ENCODE data around the gene GOLIM4.
A peak's percentile ranks its signal among the peaks of the same experiment; 100 is the strongest.

The GOLIM4 gene

GRCh38 chr3:168047936-168048335 lies 47.8 kb downstream of the GOLIM4 start:
- in situ Hi-C loops (cut with HindIII; ENCODE audit: low pct_ligation_motif_present, low sequenced_read_pairs): no loop called here
- H3K27ac ChIP-seq: no peak overlapping the region
- H3K27me3 ChIP-seq (replicated peaks): no peaks in the 10 kb centered on the region
- H3K36me3 ChIP-seq (replicated peaks): peaks cover 2% of the 10 kb centered on the region
- DNase-seq: no peak
- no peak overlapping the region for H3K4me3 ChIP-seq (ENCODE audit: low read depth, low read length)
- TF ChIP-seq, protein P1, sequence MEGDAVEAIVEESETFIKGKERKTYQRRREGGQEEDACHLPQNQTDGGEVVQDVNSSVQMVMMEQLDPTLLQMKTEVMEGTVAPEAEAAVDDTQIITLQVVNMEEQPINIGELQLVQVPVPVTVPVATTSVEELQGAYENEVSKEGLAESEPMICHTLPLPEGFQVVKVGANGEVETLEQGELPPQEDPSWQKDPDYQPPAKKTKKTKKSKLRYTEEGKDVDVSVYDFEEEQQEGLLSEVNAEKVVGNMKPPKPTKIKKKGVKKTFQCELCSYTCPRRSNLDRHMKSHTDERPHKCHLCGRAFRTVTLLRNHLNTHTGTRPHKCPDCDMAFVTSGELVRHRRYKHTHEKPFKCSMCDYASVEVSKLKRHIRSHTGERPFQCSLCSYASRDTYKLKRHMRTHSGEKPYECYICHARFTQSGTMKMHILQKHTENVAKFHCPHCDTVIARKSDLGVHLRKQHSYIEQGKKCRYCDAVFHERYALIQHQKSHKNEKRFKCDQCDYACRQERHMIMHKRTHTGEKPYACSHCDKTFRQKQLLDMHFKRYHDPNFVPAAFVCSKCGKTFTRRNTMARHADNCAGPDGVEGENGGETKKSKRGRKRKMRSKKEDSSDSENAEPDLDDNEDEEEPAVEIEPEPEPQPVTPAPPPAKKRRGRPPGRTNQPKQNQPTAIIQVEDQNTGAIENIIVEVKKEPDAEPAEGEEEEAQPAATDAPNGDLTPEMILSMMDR (IDR thresholded peaks at IDR 0.05; ENCODE audit: low read depth, low read length, missing control alignments): no peak

DNA sequence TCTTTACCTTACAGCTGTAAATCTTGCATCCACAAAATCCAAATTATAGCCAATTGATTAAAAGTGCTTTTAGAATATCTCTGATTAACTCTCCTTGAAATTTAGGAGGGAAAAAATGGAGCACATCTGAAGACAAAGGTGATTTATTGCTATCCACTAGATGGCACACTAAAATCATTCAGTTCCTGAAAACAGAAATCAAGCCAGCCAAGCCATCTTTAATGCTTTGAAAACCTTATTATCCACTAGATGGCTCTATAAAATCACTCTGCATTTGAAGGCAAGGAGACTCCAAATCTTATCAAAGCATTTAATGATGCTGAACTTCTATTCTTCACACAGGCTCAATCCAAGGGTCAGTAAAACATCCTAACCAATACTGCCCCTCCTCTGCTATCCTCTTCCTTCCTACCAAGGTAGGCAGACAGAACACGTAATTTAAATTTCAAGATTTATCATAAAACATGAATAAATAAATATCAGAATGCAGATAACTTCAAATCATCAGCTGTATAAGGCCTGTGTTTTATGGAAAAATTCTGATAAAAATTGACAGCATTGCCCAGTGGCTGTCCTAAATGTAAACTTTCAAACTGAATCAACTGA lies 48.4 kb downstream of the GOLIM4 start:
- DNase-seq: peak; percentile 64
- peaks cover 8% of the 10 kb centered on the region for H3K36me3 ChIP-seq (replicated peaks)
- no peaks in the 10 kb centered on the region for H3K27me3 ChIP-seq (replicated peaks)
- TF ChIP-seq, protein P1 (IDR thresholded peaks at IDR 0.05; ENCODE audit: low read depth, low read length, missing control alignments): peak; percentile 66
- in situ Hi-C loops (cut with HindIII; ENCODE audit: low pct_ligation_motif_present, low sequenced_read_pairs): no loop called here
- H3K4me3 ChIP-seq (ENCODE audit: low read depth, low read length): no peak overlapping the region
- H3K27ac ChIP-seq: no peak overlapping the region

DNA sequence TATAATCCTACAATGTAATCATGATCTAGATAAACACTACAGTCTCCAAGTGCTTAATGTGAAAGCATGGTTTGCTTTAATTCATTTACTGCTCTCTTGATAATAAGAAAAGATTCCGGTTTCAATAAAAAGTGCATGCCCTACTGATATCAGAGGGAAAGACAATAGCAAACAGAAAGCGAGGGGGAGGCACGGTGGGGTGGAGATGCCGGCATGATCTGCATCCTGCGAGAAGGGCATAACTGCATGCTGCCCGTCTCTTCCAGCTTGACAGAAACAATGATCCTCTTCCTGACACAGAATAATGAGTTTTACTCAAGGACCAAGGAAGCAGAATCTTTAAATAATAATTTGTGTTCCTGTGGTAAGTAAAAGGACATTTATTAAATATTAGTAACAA lies 51.7 kb downstream of the GOLIM4 start:
- no peak overlapping the region for H3K27ac ChIP-seq
- TF ChIP-seq, protein P1 (IDR thresholded peaks at IDR 0.05; ENCODE audit: low read depth, low read length, missing control alignments): no peak
- in situ Hi-C loops (cut with HindIII; ENCODE audit: low pct_ligation_motif_present, low sequenced_read_pairs): no loop called here
- H3K36me3 ChIP-seq (replicated peaks): peaks cover 14% of the 10 kb centered on the region
- no peak overlapping the region for H3K4me3 ChIP-seq (ENCODE audit: low read depth, low read length)
- no peak for DNase-seq
- H3K27me3 ChIP-seq (replicated peaks): no peaks in the 10 kb centered on the region

GRCh38 chr3:168040607-168041208 lies 55.0 kb downstream of the GOLIM4 start:
- Histone ChIP-seq H3K36me3 (replicated peaks) (peaks cover 17% of the 10 kb centered on the region), H3K27ac (no peak overlapping the region), H3K27me3 (replicated peaks) (no peaks in the 10 kb centered on the region), H3K4me3 (ENCODE audit: low read depth, low read length) (no peak overlapping the region)
- TF ChIP-seq, protein P1 (IDR thresholded peaks at IDR 0.05; ENCODE audit: low read depth, low read length, missing control alignments): peak; percentile 82
- in situ Hi-C loops (cut with HindIII; ENCODE audit: low pct_ligation_motif_present, low sequenced_read_pairs): no loop called here
- DNase-seq: peak; percentile 39

- TF ChIP-seq, protein P1 (IDR thresholded peaks at IDR 0.05; ENCODE audit: low read depth, low read length, missing control alignments): no peak
- H3K36me3 ChIP-seq (replicated peaks): peaks cover 14% of the 10 kb centered on the region
- in situ Hi-C loops (cut with HindIII; ENCODE audit: low pct_ligation_motif_present, low sequenced_read_pairs): no loop called here
These were observed 58.7 kb downstream of the GOLIM4 start for GRCh38 chr3:168037020-168037419.

GRCh38 chr3:168036619-168037018 lies 59.1 kb downstream of the GOLIM4 start:
- no peaks in the 10 kb centered on the region for H3K27me3 ChIP-seq (replicated peaks)
- TF ChIP-seq, protein P1 (IDR thresholded peaks at IDR 0.05; ENCODE audit: low read depth, low read length, missing control alignments): no peak
- H3K4me3 ChIP-seq (ENCODE audit: low read depth, low read length): no peak overlapping the region
- no peak overlapping the region for H3K27ac ChIP-seq
- peaks cover 18% of the 10 kb centered on the region for H3K36me3 ChIP-seq (replicated peaks)
- DNase-seq: no peak
- in situ Hi-C loops (cut with HindIII; ENCODE audit: low pct_ligation_motif_present, low sequenced_read_pairs): no loop called here

More at GRCh38 chr3:168037020-168037419, 58.7 kb downstream of the GOLIM4 start:
- no peaks in the 10 kb centered on the region for H3K27me3 ChIP-seq (replicated peaks)
- H3K27ac ChIP-seq: no peak overlapping the region
- DNase-seq: no peak
- H3K4me3 ChIP-seq (ENCODE audit: low read depth, low read length): no peak overlapping the region

Measured in brain microvascular endothelial cell (primary cell).